OCI-LY7 (cell line): ENCODE measurements around the gene LSM8. TPM values are rescaled to one million over a fixed set of nuclear protein-coding genes. Genes with fewer than 3 reads are reported as not detected.

Experiments
- BruUV-seq: library from RNA; stranded (reverse); fragments of 400-500 nt; replicated peaks from 2 replicates; lab custom pipeline; 2021; lab: Mats Ljungman, UMichigan
- CTCF ChIA-PET: fragments of 300-600 bp; sonication (Branson Sonifier 250); formaldehyde crosslinking; loops from one replicate; lab custom pipeline; 2022; ENCODE audit warnings: antibody characterized with exemption; ENCODE audit not compliant: unreplicated experiment; lab: Charles Lee
- POLR2A ChIA-PET: fragments of 300-600 bp; sonication (Branson Sonifier 250); formaldehyde crosslinking; loops from one replicate; lab custom pipeline; 2022; ENCODE audit warnings: antibody characterized with exemption; lab: Charles Lee
- DNase-seq: peaks from one replicate; pipeline ENCODE4 v3.0.0-alpha.2; 2015; ENCODE audit warnings: low spot score
- H2AFZ ChIP-seq: fragments of 200-600 bp; sonication (generic), shearing (Covaris generic); 2 replicates; pipeline ENCODE4 v1.6.1; 2014; ENCODE audit warnings: mild to moderate bottlenecking, antibody characterized with exemption, low read length, moderate library complexity
- H3K27ac ChIP-seq: fragments of 200-600 bp; sonication (generic); 2 replicates; pipeline ENCODE4 v1.5.1; 2014; ENCODE audit warnings: mixed run types, low read depth, mild to moderate bottlenecking, moderate library complexity, low read length, inconsistent platforms; ENCODE audit not compliant: poor library complexity, severe bottlenecking
- H3K36me3 ChIP-seq: fragments of 200-600 bp; sonication (generic); 2 replicates; pipeline ENCODE4 v1.6.1; 2014; ENCODE audit warnings: mild to moderate bottlenecking, antibody characterized with exemption, low read length, moderate library complexity, mixed read lengths; ENCODE audit not compliant: insufficient read depth
- H3K4me1 ChIP-seq: fragments of 200-600 bp; sonication (generic); 2 replicates; pipeline ENCODE4 v1.5.1; 2014; ENCODE audit warnings: mild to moderate bottlenecking, low read length; ENCODE audit not compliant: insufficient read depth, poor library complexity, severe bottlenecking
- H3K4me2 ChIP-seq: fragments of 200-600 bp; sonication (generic); 2 replicates; pipeline ENCODE4 v1.6.1; 2014; ENCODE audit warnings: mild to moderate bottlenecking, low read length
- H3K4me3 ChIP-seq: fragments of 200-600 bp; sonication (generic); 2 replicates; pipeline ENCODE4 v1.5.1; 2014; ENCODE audit warnings: mild to moderate bottlenecking, low read depth, low read length; ENCODE audit not compliant: poor library complexity, severe bottlenecking
- H3K79me2 ChIP-seq: fragments of 200-600 bp; sonication (generic); 2 replicates; pipeline ENCODE4 v1.6.1; 2016; ENCODE audit warnings: low read depth, mild to moderate bottlenecking, low read length, moderate library complexity, mixed read lengths; ENCODE audit not compliant: insufficient read depth
- H3K9me2 ChIP-seq: fragments of 200-600 bp; sonication (generic); 2 replicates; pipeline ENCODE4 v1.6.1; 2016; ENCODE audit warnings: mild to moderate bottlenecking, low read length, mixed read lengths; ENCODE audit not compliant: insufficient read depth
- H3K9me3 ChIP-seq: fragments of 200-600 bp; sonication (generic); 2 replicates; pipeline ENCODE4 v1.6.1; 2014; ENCODE audit warnings: mild to moderate bottlenecking, mixed run types, low read length, mixed read lengths
- H4K20me1 ChIP-seq: fragments of 200-600 bp; sonication (generic); 2 replicates; pipeline ENCODE4 v1.6.1; 2014; ENCODE audit warnings: mild to moderate bottlenecking, antibody characterized with exemption, low read length, moderate library complexity, mixed read lengths; ENCODE audit not compliant: insufficient read depth
- EZH2phosphoT487 ChIP-seq: fragments of 200-600 bp; sonication (generic); IDR thresholded peaks from 2 replicates; pipeline ENCODE4 v1.6.1; 2018; ENCODE audit warnings: low read depth, borderline replicate concordance, mild to moderate bottlenecking, mixed run types, antibody characterized with exemption, low read length, moderate library complexity, mixed read lengths
- intact Hi-C: fragments of 100-400 bp; cut with micrococcal nuclease; formaldehyde crosslinking; loops from one replicate; pipeline ENCODE4 v1.10.0; 2022; ENCODE audit not compliant: unreplicated experiment
- total RNA-seq, 2 experiments: library from RNA; depleted of rRNA in 1 of 2; stranded (reverse); fragments of >200 nt in 1 of 2; shearing (Covaris generic) in 1 of 2; gene quantifications; 2 replicates each; pipeline ENCODE4 v1.2.3, GENCODE V29; 2014 to 2022
- TF ChIP-seq, protein P1 (sequence below): fragments of 200-600 bp; sonication (generic); conservative IDR thresholded peaks from 2 replicates; pipeline ENCODE4 v1.5.1; 2014; ENCODE audit warnings: mild to moderate bottlenecking, antibody characterized with exemption, low read length, moderate library complexity, mixed read lengths

Gene LSM8
- total RNA-seq, 2 experiments from 2014 or later, result 80.7 to 105 TPM

DNA sequence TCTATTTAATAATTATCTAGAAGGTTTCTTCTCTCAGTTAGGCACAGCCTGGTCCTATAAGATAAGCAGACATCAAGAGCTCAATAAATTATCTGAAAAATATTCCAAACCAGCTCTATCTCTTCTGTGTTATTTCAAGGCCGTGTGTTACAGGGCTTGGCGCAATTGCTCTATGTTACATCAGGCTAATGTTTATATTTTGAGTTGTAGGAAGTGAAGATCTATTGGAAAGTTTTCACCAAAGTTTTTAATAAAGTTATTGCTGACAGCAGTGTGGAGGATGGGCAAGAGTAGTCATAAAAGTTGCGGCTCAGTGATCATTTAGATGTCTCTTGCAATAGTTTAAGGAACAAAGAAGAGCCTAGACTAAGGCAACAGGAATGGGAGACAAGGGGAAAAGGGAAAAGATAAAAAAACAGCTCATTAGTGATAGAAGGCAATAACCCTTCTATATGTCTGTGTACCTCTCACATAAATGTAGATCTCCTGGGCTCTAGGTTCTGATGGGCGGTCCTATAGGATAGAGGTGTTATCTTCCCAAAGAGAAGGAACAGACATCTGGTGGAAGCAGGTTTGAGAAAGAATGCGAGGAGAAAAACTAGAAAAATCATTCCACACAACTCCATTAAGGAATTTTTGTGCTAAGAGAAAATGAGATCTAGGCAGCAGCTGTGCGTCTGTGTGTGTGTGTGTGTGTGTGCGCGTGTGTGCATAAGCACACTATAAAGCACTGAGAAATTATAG is 34.6 kb downstream of the LSM8 start:
- no peaks in the 10 kb centered on the region for H3K36me3 ChIP-seq
- no peak overlapping the region for H3K4me2 ChIP-seq
- H3K9me2 ChIP-seq, result no peaks in the 10 kb centered on the region
- H2AFZ ChIP-seq, result no peak overlapping the region
- intact Hi-C loops, result no loop called here
- CTCF ChIA-PET, result interaction anchor here (0.5 kb wide), 1 partner anchor 986 kb away, joined by 3 read pairs; no protein-coding TSS in a partner anchor
- DNase-seq, result no peak
- no peaks in the 10 kb centered on the region for H3K9me3 ChIP-seq
- no peak overlapping the region for H3K27ac ChIP-seq
- no peak for TF ChIP-seq EZH2phosphoT487
- TF ChIP-seq, protein P1, sequence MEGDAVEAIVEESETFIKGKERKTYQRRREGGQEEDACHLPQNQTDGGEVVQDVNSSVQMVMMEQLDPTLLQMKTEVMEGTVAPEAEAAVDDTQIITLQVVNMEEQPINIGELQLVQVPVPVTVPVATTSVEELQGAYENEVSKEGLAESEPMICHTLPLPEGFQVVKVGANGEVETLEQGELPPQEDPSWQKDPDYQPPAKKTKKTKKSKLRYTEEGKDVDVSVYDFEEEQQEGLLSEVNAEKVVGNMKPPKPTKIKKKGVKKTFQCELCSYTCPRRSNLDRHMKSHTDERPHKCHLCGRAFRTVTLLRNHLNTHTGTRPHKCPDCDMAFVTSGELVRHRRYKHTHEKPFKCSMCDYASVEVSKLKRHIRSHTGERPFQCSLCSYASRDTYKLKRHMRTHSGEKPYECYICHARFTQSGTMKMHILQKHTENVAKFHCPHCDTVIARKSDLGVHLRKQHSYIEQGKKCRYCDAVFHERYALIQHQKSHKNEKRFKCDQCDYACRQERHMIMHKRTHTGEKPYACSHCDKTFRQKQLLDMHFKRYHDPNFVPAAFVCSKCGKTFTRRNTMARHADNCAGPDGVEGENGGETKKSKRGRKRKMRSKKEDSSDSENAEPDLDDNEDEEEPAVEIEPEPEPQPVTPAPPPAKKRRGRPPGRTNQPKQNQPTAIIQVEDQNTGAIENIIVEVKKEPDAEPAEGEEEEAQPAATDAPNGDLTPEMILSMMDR, result no peak
- H3K79me2 ChIP-seq, result no peaks in the 10 kb centered on the region
- POLR2A ChIA-PET, result interaction anchor here (0.7 to 1.5 kb wide), 2 partner anchors 10 to 13 kb away, joined by 3 to 4 read pairs; no protein-coding TSS in a partner anchor
- H3K4me1 ChIP-seq, result peaks cover 4% of the 10 kb centered on the region
- BruUV-seq, result no TSS peak
- H4K20me1 ChIP-seq, result no peaks in the 10 kb centered on the region
- H3K4me3 ChIP-seq, result no peak overlapping the region

DNA sequence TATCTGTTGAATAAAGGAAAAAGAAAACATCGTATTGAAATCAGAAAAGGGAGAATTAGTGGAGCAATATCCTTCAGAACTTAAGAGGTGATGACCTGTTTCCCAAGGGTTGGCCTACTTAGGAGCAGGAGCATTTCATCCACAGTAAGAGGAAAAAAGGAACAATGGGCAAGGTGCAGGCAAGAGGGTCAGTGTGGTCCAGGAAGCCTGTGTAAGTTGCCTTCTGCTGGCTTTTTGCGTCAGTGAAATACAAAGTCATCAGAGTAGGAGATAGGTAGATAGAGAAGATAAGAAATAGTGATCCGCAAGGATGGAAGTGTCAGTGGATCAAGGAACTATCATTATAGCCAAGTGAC is 35.2 kb downstream of the LSM8 start:
- peaks cover 4% of the 10 kb centered on the region for H3K4me1 ChIP-seq
- H2AFZ ChIP-seq, result no peak overlapping the region
- no peak for DNase-seq
- no peak overlapping the region for H3K4me2 ChIP-seq
- no peaks in the 10 kb centered on the region for H3K9me2 ChIP-seq
- no peak overlapping the region for H3K27ac ChIP-seq
- intact Hi-C loops, result no loop called here
- BruUV-seq, result no TSS peak
- TF ChIP-seq, protein P1, result no peak
- TF ChIP-seq EZH2phosphoT487, result no peak
- H3K9me3 ChIP-seq, result no peaks in the 10 kb centered on the region
- no peaks in the 10 kb centered on the region for H3K36me3 ChIP-seq
- CTCF ChIA-PET, result no interaction called here
- POLR2A ChIA-PET, result interaction anchor here (1.5 kb wide), 1 partner anchor 13 kb away, joined by 3 read pairs; no protein-coding TSS in a partner anchor
- no peaks in the 10 kb centered on the region for H4K20me1 ChIP-seq
- no peaks in the 10 kb centered on the region for H3K79me2 ChIP-seq
- no peak overlapping the region for H3K4me3 ChIP-seq

DNA sequence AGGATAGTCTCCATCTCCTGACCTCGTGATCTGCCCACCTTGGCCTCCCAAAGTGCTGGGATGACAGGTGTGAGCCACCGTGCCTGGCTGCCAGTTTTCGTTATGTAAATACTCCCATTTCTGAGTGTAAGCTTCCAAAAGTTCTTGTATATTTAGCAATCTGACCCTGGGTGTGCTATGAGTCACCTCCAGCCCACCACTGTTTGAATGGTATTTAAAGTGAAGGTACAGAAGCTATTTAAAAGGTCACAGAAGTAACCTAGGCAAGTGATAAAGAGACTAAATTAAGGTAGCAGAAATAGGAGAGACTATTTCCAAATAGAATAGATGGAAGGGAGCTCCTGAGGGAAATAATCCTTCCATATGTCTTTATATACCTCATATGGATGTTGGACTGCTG is 36.6 kb downstream of the LSM8 start:
- CTCF ChIA-PET, result no interaction called here
- intact Hi-C loops, result no loop called here
- H4K20me1 ChIP-seq, result no peaks in the 10 kb centered on the region

More for the DNA sequence above, 36.6 kb downstream of the LSM8 start:
- H3K9me2 ChIP-seq, result no peaks in the 10 kb centered on the region
- no peak overlapping the region for H3K4me2 ChIP-seq
- no peak overlapping the region for H3K4me3 ChIP-seq
- no peak overlapping the region for H2AFZ ChIP-seq
- no peaks in the 10 kb centered on the region for H3K36me3 ChIP-seq
- BruUV-seq, result no TSS peak
- no peaks in the 10 kb centered on the region for H3K79me2 ChIP-seq
- no peaks in the 10 kb centered on the region for H3K9me3 ChIP-seq
- no peak overlapping the region for H3K27ac ChIP-seq
- DNase-seq, result no peak
- no peaks in the 10 kb centered on the region for H3K4me1 ChIP-seq
- POLR2A ChIA-PET, result interaction anchor here (1.1 to 1.3 kb wide), 2 partner anchors 19 to 167 kb away, joined by 3 to 9 read pairs; no protein-coding TSS in a partner anchor
- no peak for TF ChIP-seq EZH2phosphoT487
